ENCODE measurements around the gene SPIN3.
"Not testable (repeated sequence)": the region's sequence is repeated elsewhere in the genome, so short reads cannot be mapped to it uniquely, and the experiment has no call there.

Gene SPIN3

GRCh38 chrX:56995271-56995994 lies at the start of gene SPIN3:
Gene SPIN3 (minus strand): TSS chrX:56995541. CDS start chrX:56994947, 594 bp downstream.
- no peak for DNase-seq

- DNase-seq: no peak
These were observed 48.9 kb upstream of the SPIN3 start for GRCh38 chrX:57044245-57044644.

- DNase-seq: not testable (repeated sequence)
These were observed 41.9 kb upstream of the SPIN3 start for GRCh38 chrX:57037265-57037664.

DNA sequence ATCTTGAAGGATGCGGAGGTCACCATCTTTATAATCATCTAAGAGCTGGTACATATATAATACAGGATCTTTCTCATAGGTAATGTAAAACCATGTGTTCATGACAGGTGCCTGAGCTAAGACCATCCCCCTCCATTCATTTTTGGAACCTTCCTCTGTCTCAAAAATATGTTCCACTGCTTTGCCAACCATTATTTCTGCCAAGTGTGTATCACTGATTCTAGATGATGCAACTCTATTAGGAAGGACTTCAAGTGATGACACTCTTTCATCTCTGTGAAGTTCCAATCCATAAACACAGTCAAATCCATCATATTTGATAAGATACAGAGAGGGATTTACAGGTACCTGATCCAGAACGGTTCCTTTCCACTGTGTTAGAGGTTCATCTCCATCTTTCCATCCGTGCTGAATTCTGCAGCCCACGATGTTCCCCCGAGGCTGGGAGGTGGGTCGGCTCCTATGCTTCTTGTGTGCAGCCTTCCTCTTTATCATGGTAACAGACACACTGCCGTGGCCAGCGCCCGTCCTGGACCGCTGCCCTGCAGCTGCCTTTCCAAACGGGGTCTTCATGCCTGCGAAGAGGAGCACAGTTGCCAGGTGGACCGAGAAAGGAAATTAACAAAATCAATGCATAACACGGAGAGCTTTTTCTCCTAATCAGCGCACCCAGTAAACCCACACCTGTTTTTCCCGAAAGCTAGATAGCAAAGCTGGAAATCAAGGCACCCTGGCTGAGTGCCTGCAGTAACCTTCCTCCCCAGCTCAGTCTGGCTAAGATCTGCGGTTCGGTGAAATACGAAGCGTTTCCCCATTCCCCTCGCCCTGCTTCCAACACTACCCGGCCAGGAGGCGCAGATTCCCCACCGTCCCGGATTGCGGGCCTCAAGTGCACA lies 718 bp downstream of the SPIN3 start:
- no peak for DNase-seq

- no peak for DNase-seq
These were observed 7.6 kb downstream of the SPIN3 start for GRCh38 chrX:56987741-56988140.

DNA sequence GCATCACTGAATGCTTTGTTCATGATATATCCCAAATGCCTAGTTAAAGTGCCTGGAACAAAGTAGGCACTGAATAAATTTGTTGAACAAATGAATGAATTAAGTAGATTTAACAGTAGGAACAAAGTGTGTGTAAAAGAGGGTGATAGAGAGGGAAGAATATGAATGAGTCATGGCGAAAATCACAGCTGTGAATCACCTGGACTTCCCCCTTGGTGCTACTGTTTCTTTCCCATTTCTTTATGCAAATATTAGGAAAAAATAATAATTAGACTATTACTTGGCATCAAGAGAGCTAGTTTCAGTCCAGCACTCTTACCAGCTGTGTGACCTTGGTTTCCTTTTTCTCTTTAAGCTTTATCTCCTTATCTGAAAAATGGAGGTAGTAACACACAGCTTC lies 9.2 kb downstream of the SPIN3 start:
- DNase-seq: no peak

GRCh38 chrX:56978172-56978571 lies 17.2 kb downstream of the SPIN3 start:
- DNase-seq: no peak

DNA sequence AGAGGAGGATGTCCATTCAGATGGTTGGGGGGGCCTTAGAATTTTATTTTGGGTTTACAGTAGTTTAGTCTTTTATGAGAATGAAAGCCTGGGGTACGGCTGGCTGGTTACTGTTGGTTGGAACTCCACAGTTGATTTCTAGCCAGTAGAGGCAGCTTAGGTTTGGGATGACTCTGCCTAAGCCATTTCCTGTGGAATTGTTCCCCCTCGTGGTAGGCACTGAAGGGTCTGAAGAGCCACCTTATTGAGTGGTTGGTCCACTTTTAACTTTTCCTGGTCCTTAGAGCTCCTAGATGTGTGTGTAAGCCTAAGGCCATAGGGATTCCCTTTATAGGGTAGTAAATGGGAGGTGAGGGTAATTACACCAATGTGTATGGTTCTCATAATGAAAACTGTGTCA lies 19.7 kb downstream of the SPIN3 start:
- no peak for DNase-seq

- DNase-seq: no peak
These were observed 20.9 kb downstream of the SPIN3 start for GRCh38 chrX:56974408-56974807.

- DNase-seq: no peak
These were observed 25.8 kb downstream of the SPIN3 start for GRCh38 chrX:56969559-56969958.

GRCh38 chrX:56968980-56969379 lies 26.4 kb downstream of the SPIN3 start:
- DNase-seq: no peak

- DNase-seq: no peak
These were observed 32.0 kb downstream of the SPIN3 start for GRCh38 chrX:56963377-56963776.

DNA sequence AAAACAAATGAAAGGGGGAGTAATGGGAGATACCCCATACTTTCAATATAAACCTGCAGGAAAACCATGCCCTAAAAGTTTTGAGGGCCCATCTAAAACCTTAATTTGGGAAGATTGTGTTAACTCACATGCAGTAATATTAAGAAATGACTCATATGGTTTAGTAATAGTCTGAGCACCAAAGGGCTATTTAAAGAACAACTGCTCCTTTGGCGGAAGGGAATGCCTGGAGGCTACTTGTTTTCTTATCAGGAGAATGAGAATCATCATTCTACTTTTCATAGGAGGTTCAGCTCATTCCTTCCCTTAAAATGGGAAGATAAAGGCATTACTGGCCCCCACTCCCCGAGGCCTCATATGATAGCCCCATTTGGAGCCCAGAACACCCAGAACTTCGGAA lies 47.6 kb downstream of the SPIN3 start:
- DNase-seq: no peak

GRCh38 chrX:56946201-56946600 lies 49.1 kb downstream of the SPIN3 start:
- DNase-seq: not testable (repeated sequence)

DNA sequence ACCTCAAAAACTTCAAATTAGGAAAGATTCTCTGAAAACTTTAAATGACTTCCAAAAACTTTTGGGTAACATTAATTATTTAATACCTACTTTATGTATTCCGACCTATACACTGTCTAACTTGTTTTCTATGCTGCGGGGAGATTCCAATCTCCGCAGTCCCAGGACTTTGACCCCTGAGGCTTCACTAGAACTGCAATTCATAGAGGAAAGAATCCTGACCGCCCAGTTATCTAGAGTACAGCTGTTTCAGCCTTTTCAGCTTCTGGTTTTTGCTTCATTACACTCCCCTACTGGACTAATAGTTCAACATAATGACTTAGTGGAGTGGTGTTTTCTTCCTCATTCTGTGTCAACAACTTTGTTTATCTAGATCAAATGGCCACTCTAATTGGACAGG lies 50.1 kb downstream of the SPIN3 start:
- not testable (repeated sequence) for DNase-seq

- DNase-seq: no peak
These were observed 52.1 kb downstream of the SPIN3 start for GRCh38 chrX:56943264-56943663.
